GM13977 (cell line): ENCODE measurements around the gene TAF6.

Experiments
- DNase-seq: peaks from one replicate; pipeline ENCODE4 v3.0.0; 2012; ENCODE audit warnings: low spot score
- in situ Hi-C: fragments of 300-500 bp; cut with MboI; formaldehyde crosslinking; loops from one replicate; pipeline ENCODE4 v1.12.0; 2022; ENCODE audit warnings: low sequenced_read_pairs, low pct_unique_long_range_greater_than_20kb, mixed read lengths, inconsistent platforms; ENCODE audit not compliant: unreplicated experiment
- TF ChIP-seq, protein P1 (sequence below): IDR thresholded peaks from 2 replicates; pipeline ENCODE4 v1.5.1; 2012; ENCODE audit warnings: mild to moderate bottlenecking, control low read depth; ENCODE audit not compliant: insufficient read depth; ENCODE audit errors: extremely low read depth, missing control alignments

Gene TAF6

DNA sequence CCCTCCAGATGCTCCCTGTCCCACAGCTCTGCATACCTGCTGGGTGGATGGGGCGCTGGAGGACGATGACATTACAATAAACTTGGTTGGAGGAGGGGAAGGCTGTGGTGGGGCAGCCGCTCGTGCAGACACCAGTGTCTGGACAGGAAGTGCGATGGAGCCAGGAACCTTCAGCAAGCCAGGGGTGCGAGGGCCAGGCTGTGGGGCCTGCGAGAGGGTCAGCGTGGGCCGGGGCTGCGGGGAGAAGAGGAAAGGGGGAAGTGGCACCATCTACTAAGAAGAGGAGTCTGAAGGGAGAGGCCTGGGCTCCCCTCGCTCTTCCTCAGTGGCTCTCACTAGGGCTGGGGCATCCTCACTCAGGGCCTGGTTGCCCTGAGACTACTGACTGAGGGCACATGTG lies 11.3 kb downstream of the TAF6 start:
- in situ Hi-C loops = no loop called here
- DNase-seq = no peak

DNA sequence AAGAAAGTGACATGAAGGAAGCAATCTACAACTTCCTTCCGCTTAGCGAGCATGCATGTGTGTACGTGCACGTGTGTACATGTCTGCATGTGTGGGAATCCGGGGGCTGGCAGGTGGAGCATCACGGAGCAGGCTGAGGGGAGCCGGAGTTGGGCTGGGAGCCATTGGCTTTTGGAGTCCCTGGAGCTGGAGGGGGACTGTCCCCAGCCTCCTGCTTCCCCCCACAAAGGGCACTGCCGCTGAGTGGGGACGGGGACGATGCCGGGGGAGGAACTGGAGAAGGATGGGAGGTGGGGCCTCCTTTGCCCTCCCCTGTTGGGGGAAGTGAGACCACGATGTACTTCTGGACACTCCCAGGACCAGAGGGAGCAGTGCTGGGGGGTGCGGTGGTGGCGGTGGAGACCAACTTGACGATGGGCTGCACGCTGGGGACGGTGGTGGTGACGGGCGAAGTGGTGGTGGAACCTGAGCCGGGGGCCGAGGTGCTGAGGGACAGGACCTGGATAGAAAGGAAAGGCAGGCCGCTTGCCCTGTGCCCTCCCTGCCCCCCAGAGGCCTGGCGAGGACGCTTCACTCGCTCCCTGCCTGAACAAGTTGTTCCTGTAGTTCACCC lies 11.9 kb downstream of the TAF6 start:
- TF ChIP-seq, protein P1, sequence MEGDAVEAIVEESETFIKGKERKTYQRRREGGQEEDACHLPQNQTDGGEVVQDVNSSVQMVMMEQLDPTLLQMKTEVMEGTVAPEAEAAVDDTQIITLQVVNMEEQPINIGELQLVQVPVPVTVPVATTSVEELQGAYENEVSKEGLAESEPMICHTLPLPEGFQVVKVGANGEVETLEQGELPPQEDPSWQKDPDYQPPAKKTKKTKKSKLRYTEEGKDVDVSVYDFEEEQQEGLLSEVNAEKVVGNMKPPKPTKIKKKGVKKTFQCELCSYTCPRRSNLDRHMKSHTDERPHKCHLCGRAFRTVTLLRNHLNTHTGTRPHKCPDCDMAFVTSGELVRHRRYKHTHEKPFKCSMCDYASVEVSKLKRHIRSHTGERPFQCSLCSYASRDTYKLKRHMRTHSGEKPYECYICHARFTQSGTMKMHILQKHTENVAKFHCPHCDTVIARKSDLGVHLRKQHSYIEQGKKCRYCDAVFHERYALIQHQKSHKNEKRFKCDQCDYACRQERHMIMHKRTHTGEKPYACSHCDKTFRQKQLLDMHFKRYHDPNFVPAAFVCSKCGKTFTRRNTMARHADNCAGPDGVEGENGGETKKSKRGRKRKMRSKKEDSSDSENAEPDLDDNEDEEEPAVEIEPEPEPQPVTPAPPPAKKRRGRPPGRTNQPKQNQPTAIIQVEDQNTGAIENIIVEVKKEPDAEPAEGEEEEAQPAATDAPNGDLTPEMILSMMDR = no peak
- DNase-seq = no peak
- in situ Hi-C loops = no loop called here

More for the DNA sequence above, 11.3 kb downstream of the TAF6 start:
- TF ChIP-seq, protein P1 = no peak

DNA sequence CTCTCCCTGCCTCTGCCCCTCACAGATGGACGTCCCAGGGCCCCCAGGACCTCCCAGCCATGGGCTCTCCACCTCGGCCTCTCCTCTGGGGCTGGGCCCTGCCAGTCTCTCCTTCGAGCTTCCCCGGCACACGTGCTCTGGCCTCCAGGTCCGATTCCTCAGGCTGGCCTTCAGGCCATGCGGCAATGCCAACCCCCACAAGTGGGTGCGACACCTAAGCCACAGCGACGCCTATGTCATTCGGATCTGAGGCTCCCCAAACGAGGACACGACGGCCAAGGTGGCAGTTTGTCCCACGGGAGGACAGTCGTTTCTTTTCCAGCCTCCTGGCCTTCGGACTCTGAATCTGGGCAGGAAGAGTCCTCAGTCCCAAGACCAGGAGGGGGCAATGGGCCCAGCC lies 12.5 kb downstream of the TAF6 start:
- no peak for DNase-seq
- TF ChIP-seq, protein P1 = no peak
- in situ Hi-C loops = no loop called here

DNA sequence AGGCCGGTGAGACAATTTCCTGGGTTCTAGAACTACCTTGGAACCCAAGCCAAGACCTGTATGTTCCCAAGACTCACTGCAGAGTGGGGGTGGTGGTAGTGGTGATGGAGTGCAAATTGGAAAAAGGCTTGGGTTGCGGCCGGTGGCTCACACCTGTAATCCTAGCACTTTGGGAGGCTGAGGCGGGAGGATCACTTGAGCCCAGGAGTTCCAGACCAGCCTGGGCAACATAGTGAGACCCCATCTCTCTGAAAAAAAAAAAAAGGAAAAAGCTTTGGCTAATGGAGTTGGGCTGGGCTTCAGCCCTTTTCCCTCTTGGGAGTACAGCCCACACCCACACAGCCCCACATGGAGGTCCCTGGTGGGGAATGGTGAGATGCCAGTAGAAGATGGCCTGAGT lies 13.6 kb downstream of the TAF6 start:
- TF ChIP-seq, protein P1 = no peak
- no peak for DNase-seq
- in situ Hi-C loops = no loop called here

DNA sequence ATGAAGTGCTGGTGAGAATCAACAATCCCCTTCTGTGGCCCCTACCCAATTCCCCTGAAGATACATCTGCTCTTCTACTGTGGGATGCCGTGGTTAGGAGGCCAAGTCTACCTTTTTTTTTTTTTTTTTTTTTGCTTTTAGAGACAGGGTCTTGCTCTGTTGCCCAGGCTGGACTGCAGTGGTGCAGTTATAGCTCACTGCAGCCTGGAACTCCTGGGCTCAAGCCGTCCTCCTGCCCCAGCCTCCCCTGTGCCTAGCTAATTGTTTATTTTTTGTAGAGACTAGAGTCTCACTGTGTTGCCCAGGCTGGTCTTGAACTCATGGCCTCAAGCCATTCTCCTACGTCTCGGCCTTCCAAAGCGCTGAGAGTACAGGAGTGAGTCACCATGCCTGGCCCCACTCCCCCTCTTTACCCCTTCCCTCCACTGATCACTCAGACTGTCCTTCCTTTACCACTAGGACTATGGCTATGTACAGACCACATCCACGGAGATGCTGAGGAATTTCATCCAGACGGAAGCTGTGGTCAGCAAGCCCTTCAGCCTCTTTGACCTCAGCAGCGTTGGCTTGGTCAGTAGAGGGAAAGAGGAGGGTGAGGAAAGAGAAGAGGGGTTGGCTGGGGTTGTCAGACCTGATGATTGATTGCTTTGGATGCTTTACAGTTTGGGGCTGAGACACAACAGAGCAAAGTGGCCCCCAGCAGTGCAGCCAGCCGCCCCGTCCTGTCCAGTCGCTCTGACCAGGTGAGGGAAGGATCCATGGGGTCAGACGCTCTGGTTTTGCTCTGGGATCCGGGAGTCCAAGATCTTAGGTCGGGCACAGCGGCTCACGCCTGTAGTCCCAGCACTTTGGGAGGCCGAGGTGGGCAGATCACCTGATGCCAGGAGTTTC lies 16.0 kb downstream of the TAF6 start:
- DNase-seq = no peak
- TF ChIP-seq, protein P1 = no peak
- in situ Hi-C loops = no loop called here

DNA sequence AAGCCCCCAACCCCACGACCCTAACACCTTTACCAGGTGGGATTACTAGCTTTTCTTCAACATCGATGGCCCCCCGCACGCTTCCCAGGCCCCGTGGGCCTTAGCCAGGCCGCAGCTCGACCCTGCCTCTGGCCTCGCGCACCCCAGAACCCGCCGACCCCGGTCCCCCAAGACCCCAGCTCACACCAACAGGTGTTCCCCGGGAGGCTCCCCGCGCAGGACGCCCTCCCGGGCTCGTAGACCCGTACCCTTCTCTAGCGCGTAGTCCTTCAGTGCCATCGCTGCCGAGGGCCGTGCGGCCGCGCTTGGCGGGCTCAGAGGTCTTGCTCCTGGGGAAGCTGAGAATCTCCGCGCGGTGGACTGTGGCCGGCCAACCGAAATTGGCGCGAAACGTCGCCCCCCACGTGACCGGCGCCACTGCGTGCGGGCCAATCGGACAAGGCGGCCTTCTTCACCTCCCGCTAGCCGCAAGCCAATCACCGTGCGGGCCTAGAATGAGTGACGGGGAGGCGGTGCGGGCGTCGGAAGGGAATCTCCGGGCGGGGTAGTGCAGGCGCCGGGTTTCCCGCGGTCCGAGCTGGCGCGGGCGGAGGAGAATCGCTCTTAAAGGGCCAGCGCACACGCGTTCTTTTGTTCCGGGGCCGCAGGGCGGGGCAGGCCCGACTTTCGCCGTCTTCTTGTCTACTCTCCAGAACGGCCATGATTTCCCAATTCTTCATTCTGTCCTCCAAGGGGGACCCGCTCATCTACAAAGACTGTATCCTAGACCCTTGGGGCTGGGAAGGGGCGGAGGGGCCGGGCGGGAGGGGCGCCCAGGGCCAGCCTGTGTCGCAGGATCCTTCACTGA lies 17.9 kb downstream of the TAF6 start, which contains the start of the genes AP4M1 and MCM7:
Gene AP4M1, plus strand, starts transcription at position 628 of the 847 bp plus-strand sequence. Its CDS starts 72 bp downstream, at position 700.
Gene MCM7, minus strand, starts transcription at position 382 of the 847 bp plus-strand sequence. Its CDS starts 103 bp downstream, at position 279.
- TF ChIP-seq, protein P1 = no peak
- peak; percentile 99 for DNase-seq
- in situ Hi-C loops = no loop called here
